GM12892 (cell line): ENCODE results near the gene MYBPC1.
"Not testable (repeated sequence)": the region's sequence is repeated elsewhere in the genome, so short reads cannot be mapped to it uniquely, and the experiment has no call there.

ENCODE experiments used
- POLR2AphosphoS5 ChIP-seq: IDR thresholded peaks from 2 replicates; pipeline ENCODE4 v1.6.1; 2011; ENCODE audit warnings: low read depth, low read length, control low read depth
- TAF1 ChIP-seq: IDR thresholded peaks from 2 replicates; pipeline ENCODE4 v1.6.1; 2011; ENCODE audit warnings: low read depth, mild to moderate bottlenecking, control low read depth, low read length, borderline replicate concordance

- TF ChIP-seq TAF1, POLR2AphosphoS5: not testable (repeated sequence)
Measured at GRCh38 chr12:101558726-101559125, 36.0 kb upstream of the MYBPC1 start.
